Endothelial cell of umbilical vein (primary cell): ENCODE results near the gene EML6.

Experiments used
- EZH2 ChIP-seq: IDR thresholded peaks from 2 replicates; pipeline ENCODE4 v1.6.1; 2012; ENCODE audit warnings: borderline replicate concordance, low read depth, mild to moderate bottlenecking, moderate library complexity, low read length, inconsistent platforms; ENCODE audit not compliant: severe bottlenecking
- FOS ChIP-seq: IDR thresholded peaks from 2 replicates; pipeline ENCODE4 v1.6.1; 2011; ENCODE audit warnings: mild to moderate bottlenecking, low read length, moderate library complexity, borderline replicate concordance; ENCODE audit not compliant: insufficient read depth
- MYC ChIP-seq: IDR thresholded peaks from one replicate; pipeline ENCODE4 v1.6.1; 2011; ENCODE audit warnings: mild to moderate bottlenecking, low read depth, low read length
- POLR2A ChIP-seq: IDR thresholded peaks from 2 replicates; pipeline ENCODE4 v1.6.1; 2012; ENCODE audit warnings: low read depth, mild to moderate bottlenecking, control low read depth, low read length
- POLR2AphosphoS5 ChIP-seq: IDR thresholded peaks from 2 replicates; pipeline ENCODE4 v1.6.1; 2012; ENCODE audit warnings: low read depth, mild to moderate bottlenecking, control low read depth, low read length, moderate library complexity; ENCODE audit not compliant: insufficient read depth
- TF ChIP-seq, protein P1 (sequence below), 2 donors: IDR thresholded peaks; 1 replicate in 1 of 2; 2 replicates in 1 of 2; pipeline ENCODE4 v1.5.1; 2011; ENCODE audit warnings: low read length in 2 of 2, mild to moderate bottlenecking in 2 of 2, moderate library complexity in 2 of 2, control low read depth in 1 of 2, inconsistent platforms in 1 of 2, low read depth in 1 of 2; ENCODE audit not compliant: insufficient read depth in 1 of 2; ENCODE audit errors: extremely low read depth in 1 of 2
- TF ChIP-seq, protein P2 (sequence below): IDR thresholded peaks from 2 replicates; pipeline ENCODE4 v1.6.1; 2011; ENCODE audit not compliant: insufficient read depth, insufficient read length

DNA sequence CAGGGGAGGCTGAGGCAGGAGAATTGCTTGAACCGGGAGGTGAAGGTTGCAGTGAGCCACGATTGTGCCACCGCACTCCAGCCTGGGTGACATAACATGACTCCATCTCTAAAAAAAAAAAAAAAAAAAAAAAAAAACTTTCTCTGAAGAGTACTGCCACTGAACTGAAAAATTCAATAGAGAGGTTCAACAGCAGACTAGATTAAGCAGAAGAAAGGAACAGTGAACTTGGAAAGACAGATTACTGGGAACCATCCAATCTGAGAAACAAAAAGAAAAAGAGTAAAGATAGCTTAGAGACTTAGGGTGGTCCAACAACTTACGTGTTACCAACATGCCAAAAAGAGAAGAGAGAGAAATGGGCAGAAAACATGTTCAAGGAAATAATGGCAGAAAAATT is 138.8 kb downstream of the EML6 start:
- TF ChIP-seq, protein P1, sequence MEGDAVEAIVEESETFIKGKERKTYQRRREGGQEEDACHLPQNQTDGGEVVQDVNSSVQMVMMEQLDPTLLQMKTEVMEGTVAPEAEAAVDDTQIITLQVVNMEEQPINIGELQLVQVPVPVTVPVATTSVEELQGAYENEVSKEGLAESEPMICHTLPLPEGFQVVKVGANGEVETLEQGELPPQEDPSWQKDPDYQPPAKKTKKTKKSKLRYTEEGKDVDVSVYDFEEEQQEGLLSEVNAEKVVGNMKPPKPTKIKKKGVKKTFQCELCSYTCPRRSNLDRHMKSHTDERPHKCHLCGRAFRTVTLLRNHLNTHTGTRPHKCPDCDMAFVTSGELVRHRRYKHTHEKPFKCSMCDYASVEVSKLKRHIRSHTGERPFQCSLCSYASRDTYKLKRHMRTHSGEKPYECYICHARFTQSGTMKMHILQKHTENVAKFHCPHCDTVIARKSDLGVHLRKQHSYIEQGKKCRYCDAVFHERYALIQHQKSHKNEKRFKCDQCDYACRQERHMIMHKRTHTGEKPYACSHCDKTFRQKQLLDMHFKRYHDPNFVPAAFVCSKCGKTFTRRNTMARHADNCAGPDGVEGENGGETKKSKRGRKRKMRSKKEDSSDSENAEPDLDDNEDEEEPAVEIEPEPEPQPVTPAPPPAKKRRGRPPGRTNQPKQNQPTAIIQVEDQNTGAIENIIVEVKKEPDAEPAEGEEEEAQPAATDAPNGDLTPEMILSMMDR (IDR thresholded peaks at IDR 0.05; ENCODE audit: extremely low read depth in 1 of 2, insufficient read depth in 1 of 2, low read depth in 1 of 2, low read length in 2 of 2): no peak
- TF ChIP-seq EZH2: no peak
- no peak for TF ChIP-seq MYC
- no peak for TF ChIP-seq POLR2A
- TF ChIP-seq, protein P2, sequence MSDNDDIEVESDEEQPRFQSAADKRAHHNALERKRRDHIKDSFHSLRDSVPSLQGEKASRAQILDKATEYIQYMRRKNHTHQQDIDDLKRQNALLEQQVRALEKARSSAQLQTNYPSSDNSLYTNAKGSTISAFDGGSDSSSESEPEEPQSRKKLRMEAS: no peak
- TF ChIP-seq POLR2AphosphoS5: no peak
- TF ChIP-seq FOS: no peak
